Erythroblast (primary cell): Measurements from ENCODE around the gene CEACAM3.

ENCODE experiments used
- GATA1 ChIP-seq: IDR thresholded peaks from 2 replicates; pipeline ENCODE4 v1.6.1; 2011; ENCODE audit warnings: low read depth, mild to moderate bottlenecking, control low read depth, low read length, moderate library complexity
- POLR2A ChIP-seq: IDR thresholded peaks from 2 replicates; pipeline ENCODE4 v1.6.1; 2011; ENCODE audit warnings: mild to moderate bottlenecking, low read length

GRCh38 chr19:41813911-41814310, 17.5 kb downstream of the CEACAM3 start:
- TF ChIP-seq POLR2A (no peak), GATA1 (no peak)
